ENCODE measurements around the gene ERAS.

Gene ERAS

GRCh38 chrX:48826135-48826875, at the start of gene ERAS:
TSS of gene ERAS (plus strand) at chrX:48826513. CDS start at chrX:48829124, 2,611 bp downstream.
- DNase-seq = peak; percentile 41

- no peak for DNase-seq
These were observed 49.4 kb upstream of the ERAS start for GRCh38 chrX:48776818-48777439.

- no peak for DNase-seq
These were observed 46.9 kb upstream of the ERAS start for GRCh38 chrX:48779399-48779798.

GRCh38 chrX:48781705-48782104, 44.6 kb upstream of the ERAS start:
- DNase-seq = no peak

- DNase-seq = no peak
These were observed 44.1 kb upstream of the ERAS start for GRCh38 chrX:48782216-48782615.

GRCh38 chrX:48782795-48783194, 43.5 kb upstream of the ERAS start:
- peak; percentile 95 for DNase-seq

GRCh38 chrX:48784726-48785125, 41.6 kb upstream of the ERAS start:
- no peak for DNase-seq

GRCh38 chrX:48785186-48785539, 41.1 kb upstream of the ERAS start:
- no peak for DNase-seq

- peak; percentile 90 for DNase-seq
These were observed 40.6 kb upstream of the ERAS start for GRCh38 chrX:48785540-48786214.

- DNase-seq = peak; percentile 91
These were observed 39.9 kb upstream of the ERAS start, which contains the start of gene GATA1 for GRCh38 chrX:48786341-48786800. TSS of gene GATA1 (plus strand) at chrX:48786590. CDS start at chrX:48791110, 4,520 bp downstream.

GRCh38 chrX:48786825-48787504, 39.3 kb upstream of the ERAS start:
- DNase-seq = no peak

- DNase-seq = peak; percentile 55
These were observed 38.5 kb upstream of the ERAS start for GRCh38 chrX:48787505-48788443.

- DNase-seq = peak; percentile 85
These were observed 36.7 kb upstream of the ERAS start for GRCh38 chrX:48789366-48790220.

- no peak for DNase-seq
These were observed 35.8 kb upstream of the ERAS start for GRCh38 chrX:48790477-48790876.

GRCh38 chrX:48791063-48791820, 35.1 kb upstream of the ERAS start:
- DNase-seq = no peak

GRCh38 chrX:48792219-48792618, 34.1 kb upstream of the ERAS start:
- no peak for DNase-seq

- DNase-seq = no peak
These were observed 32.4 kb upstream of the ERAS start for GRCh38 chrX:48793935-48794334.

- DNase-seq = peak; percentile 80
These were observed 31.9 kb upstream of the ERAS start for GRCh38 chrX:48794340-48794910.

- DNase-seq = peak; percentile 64
These were observed 31.3 kb upstream of the ERAS start for GRCh38 chrX:48794911-48795515.
